ENCODE results near the gene FAM32A.

GRCh38 chr19:16191216-16191908 is 6.2 kb downstream of the FAM32A start:
- TF ChIP-seq EP300 (IDR thresholded peaks at IDR 0.05) (no peak), CTCF (IDR thresholded peaks at IDR 0.05) (no peak), POLR2A (IDR thresholded peaks at IDR 0.05) (no peak)

All from tibial nerve (tissue), 4 donors.